Mesenchymal stem cell (in vitro differentiated cells and primary cell): ENCODE measurements around the gene GPC1.

ENCODE experiments used
- DNase-seq: peaks from one replicate; pipeline ENCODE4 v3.0.0-alpha.2; 2013
- H2AFZ ChIP-seq: one replicate; pipeline ENCODE4 v1.6.1; 2013; ENCODE audit warnings: low read depth, mild to moderate bottlenecking, control low read depth, inconsistent platforms, low read length, moderate library complexity
- H2AK5ac ChIP-seq: 2 replicates; pipeline ENCODE4 v1.6.1; 2013; ENCODE audit warnings: low read length, moderate library complexity, mild to moderate bottlenecking, inconsistent platforms; ENCODE audit not compliant: severe bottlenecking
- H2BK120ac ChIP-seq: one replicate; pipeline ENCODE4 v1.6.1; 2013; ENCODE audit warnings: low read depth, mild to moderate bottlenecking, inconsistent platforms, low read length, moderate library complexity
- H2BK12ac ChIP-seq, 2 experiments: one replicate each; pipeline ENCODE4 v1.6.1; 2013; ENCODE audit warnings: inconsistent platforms in 2 of 2, low read length in 2 of 2, mild to moderate bottlenecking in 2 of 2, moderate library complexity in 2 of 2, control low read depth in 1 of 2
- H2BK15ac ChIP-seq: one replicate; pipeline ENCODE4 v1.6.1; 2013; ENCODE audit warnings: mild to moderate bottlenecking, low read depth, inconsistent platforms; ENCODE audit not compliant: poor library complexity, severe bottlenecking
- H2BK5ac ChIP-seq: 2 replicates; pipeline ENCODE4 v1.6.1; 2013; ENCODE audit warnings: low read depth, mild to moderate bottlenecking, low read length, control low read depth, inconsistent platforms; ENCODE audit not compliant: poor library complexity, severe bottlenecking
- H3K14ac ChIP-seq, 2 experiments: one replicate each; pipeline ENCODE4 v1.6.1; 2013; ENCODE audit warnings: inconsistent platforms in 2 of 2, low read length in 2 of 2, control low read depth in 1 of 2, mild to moderate bottlenecking in 1 of 2, moderate library complexity in 1 of 2
- H3K18ac ChIP-seq, 2 experiments: one replicate each; pipeline ENCODE4 v1.6.1; 2013; ENCODE audit warnings: inconsistent platforms in 2 of 2, low read length in 2 of 2, control low read depth in 1 of 2, low read depth in 1 of 2, mild to moderate bottlenecking in 1 of 2
- H3K23ac ChIP-seq, 2 experiments: one replicate each; pipeline ENCODE4 v1.6.1; 2013; ENCODE audit warnings: inconsistent platforms in 2 of 2, low read length in 2 of 2, mild to moderate bottlenecking in 2 of 2, moderate library complexity in 2 of 2, control low read depth in 1 of 2
- H3K27ac ChIP-seq: 2 replicates; pipeline ENCODE4 v1.5.1; 2013; ENCODE audit warnings: mild to moderate bottlenecking, moderate library complexity, low read length, control low read depth, inconsistent platforms; ENCODE audit not compliant: poor library complexity, severe bottlenecking
- H3K27me3 ChIP-seq, 2 experiments: 2 replicates each; pipeline versions ENCODE4 v1.6.1 to v1.7.0; 2013; ENCODE audit warnings: low read length in 2 of 2, mild to moderate bottlenecking in 2 of 2, moderate library complexity in 2 of 2, control low read depth in 1 of 2, inconsistent platforms in 1 of 2; ENCODE audit not compliant: control insufficient read depth in 1 of 2, insufficient read depth in 1 of 2
- H3K36me3 ChIP-seq, 2 experiments: 2 replicates each; pipeline versions ENCODE4 v1.6.1 to v1.7.0; 2013; ENCODE audit warnings: low read length in 2 of 2, control low read depth in 1 of 2, inconsistent platforms in 1 of 2, low read depth in 1 of 2, mild to moderate bottlenecking in 1 of 2; ENCODE audit not compliant: insufficient read depth in 2 of 2, control insufficient read depth in 1 of 2
- H3K4ac ChIP-seq, 2 experiments: one replicate each; pipeline ENCODE4 v1.6.1; 2013; ENCODE audit warnings: inconsistent platforms in 2 of 2, low read length in 2 of 2, mild to moderate bottlenecking in 2 of 2, moderate library complexity in 2 of 2, control low read depth in 1 of 2, low read depth in 1 of 2
- H3K4me1 ChIP-seq: 2 replicates; pipeline ENCODE4 v1.6.1; 2013; ENCODE audit warnings: low read depth, low read length, control low read depth; ENCODE audit not compliant: control insufficient read depth, insufficient read depth
- H3K4me2 ChIP-seq: 2 replicates; pipeline ENCODE4 v1.6.1; 2013; ENCODE audit warnings: low read length, mild to moderate bottlenecking, inconsistent platforms; ENCODE audit not compliant: poor library complexity, severe bottlenecking
- H3K4me3 ChIP-seq, 2 experiments: 2 replicates each; pipeline versions ENCODE4 v1.5.1 to v1.7.0; 2013; ENCODE audit warnings: low read length in 2 of 2, mild to moderate bottlenecking in 2 of 2, control low read depth in 1 of 2, low read depth in 1 of 2; ENCODE audit not compliant: insufficient read depth in 1 of 2
- H3K79me1 ChIP-seq: replicated peaks from 2 replicates; pipeline ENCODE4 v1.6.1; 2013; ENCODE audit warnings: mild to moderate bottlenecking, control low read depth, low read length, inconsistent platforms; ENCODE audit not compliant: poor library complexity, severe bottlenecking
- H3K9ac ChIP-seq: 2 replicates; pipeline ENCODE4 v1.7.0; 2013; ENCODE audit warnings: mild to moderate bottlenecking, low read length, moderate library complexity
- H3K9me3 ChIP-seq: 2 replicates; pipeline ENCODE4 v1.7.0; 2013; ENCODE audit warnings: mild to moderate bottlenecking, low read length; ENCODE audit not compliant: control insufficient read depth
- H4K8ac ChIP-seq: one replicate; pipeline ENCODE4 v1.6.1; 2013; ENCODE audit warnings: inconsistent platforms, mild to moderate bottlenecking, low read length, moderate library complexity
- H4K91ac ChIP-seq: one replicate; pipeline ENCODE4 v1.6.1; 2013; ENCODE audit warnings: mild to moderate bottlenecking, low read length, inconsistent platforms
- WGBS: methylation state at CpG from one replicate; pipeline ENCODE4 v1.1.7; 2013; ENCODE audit warnings: mixed read lengths; 5-methylcytosine and 5-hydroxymethylcytosine counted together

GPC1 gene

GRCh38 chr2:240464514-240465241 lies 29.2 kb downstream of the GPC1 start:
- Histone ChIP-seq H2BK5ac (no peak overlapping the region), H4K91ac (no peak overlapping the region)

GRCh38 chr2:240465268-240465764 lies 29.9 kb downstream of the GPC1 start:
- no peak for DNase-seq
- Histone ChIP-seq H3K27ac (no peak overlapping the region), H3K9me3 (no peaks in the 10 kb centered on the region), H2BK15ac (no peak overlapping the region), H3K4me2 (no peak overlapping the region), H3K27me3 (no peaks in the 10 kb centered on the region), H2BK5ac (no peak overlapping the region), H4K8ac (no peak overlapping the region), H3K4ac (no peak overlapping the region), H3K36me3 (peaks cover 25 to 51% of the 10 kb centered on the region in 2 experiments), H3K9ac (no peak overlapping the region), H3K4me3 (no peak overlapping the region), H3K79me1 (no peaks in the 10 kb centered on the region), H3K18ac (no peak overlapping the region), H3K14ac (no peak overlapping the region), H2BK12ac (no peak overlapping the region), H2BK120ac (no peak overlapping the region), H3K4me1 (peaks cover 1% of the 10 kb centered on the region), H3K23ac (no peak overlapping the region), H4K91ac (no peak overlapping the region), H2AK5ac (no peak overlapping the region), H2AFZ (no peak overlapping the region)
- 98% methylated on average over 22 of the region's 22 CpGs for WGBS

More at GRCh38 chr2:240464514-240465241, 29.2 kb downstream of the GPC1 start:
- Histone ChIP-seq H2AFZ (no peak overlapping the region), H3K27me3 (no peaks in the 10 kb centered on the region), H3K9me3 (no peaks in the 10 kb centered on the region), H3K9ac (no peak overlapping the region), H2BK15ac (no peak overlapping the region), H3K27ac (no peak overlapping the region), H2BK12ac (no peak overlapping the region), H3K14ac (no peak overlapping the region), H3K4ac (no peak overlapping the region), H3K18ac (no peak overlapping the region), H2AK5ac (no peak overlapping the region), H4K8ac (no peak overlapping the region), H3K36me3 (peaks cover 25 to 57% of the 10 kb centered on the region in 2 experiments), H3K4me3 (no peak overlapping the region), H3K79me1 (no peaks in the 10 kb centered on the region), H3K4me2 (no peak overlapping the region), H3K4me1 (peaks cover 3% of the 10 kb centered on the region), H3K23ac (no peak overlapping the region), H2BK120ac (no peak overlapping the region)
- DNase-seq, result no peak
- 88% methylated on average over 42 of the region's 43 CpGs for WGBS

- Histone ChIP-seq H3K27me3 (peaks cover 0 to 4% of the 10 kb centered on the region in 2 experiments), H3K4me2 (no peak overlapping the region), H2AK5ac (no peak overlapping the region), H2BK5ac (no peak overlapping the region), H2BK15ac (no peak overlapping the region), H3K4me1 (peaks cover 1% of the 10 kb centered on the region), H2BK12ac (no peak overlapping the region), H3K4me3 (no peak overlapping the region), H3K9ac (no peak overlapping the region), H3K79me1 (no peaks in the 10 kb centered on the region), H3K4ac (no peak overlapping the region), H4K91ac (no peak overlapping the region), H4K8ac (no peak overlapping the region), H2AFZ (no peak overlapping the region), H2BK120ac (no peak overlapping the region), H3K9me3 (no peaks in the 10 kb centered on the region), H3K18ac (no peak overlapping the region), H3K23ac (no peak overlapping the region), H3K27ac (no peak overlapping the region), H3K36me3 (peaks cover 25 to 50% of the 10 kb centered on the region in 2 experiments), H3K14ac (no peak overlapping the region)
- WGBS, result 80% methylated on average over 28 of the region's 28 CpGs
- no peak for DNase-seq
Measured at GRCh38 chr2:240465765-240466578, 30.5 kb downstream of the GPC1 start.

- Histone ChIP-seq H3K4me1 (peaks cover 1% of the 10 kb centered on the region), H3K9ac (no peak overlapping the region), H3K9me3 (no peaks in the 10 kb centered on the region), H3K36me3 (peaks cover 25 to 49% of the 10 kb centered on the region in 2 experiments), H3K79me1 (no peaks in the 10 kb centered on the region), H4K91ac (no peak overlapping the region), H3K14ac (no peak overlapping the region), H2BK5ac (no peak overlapping the region), H3K4me2 (no peak overlapping the region), H3K27ac (no peak overlapping the region), H2BK15ac (no peak overlapping the region), H4K8ac (no peak overlapping the region), H2AFZ (no peak overlapping the region), H3K18ac (no peak overlapping the region), H3K4ac (no peak overlapping the region), H3K4me3 (no peak overlapping the region), H2BK12ac (no peak overlapping the region), H3K23ac (no peak overlapping the region), H2BK120ac (no peak overlapping the region), H2AK5ac (no peak overlapping the region), H3K27me3 (peaks cover 0 to 4% of the 10 kb centered on the region in 2 experiments)
- no peak for DNase-seq
- 92% methylated on average over 19 of the region's 19 CpGs for whole genome bisulfite sequencing
Measured at GRCh38 chr2:240466579-240467148, 31.2 kb downstream of the GPC1 start.
